Vagina (tissue), 2 donors: ENCODE results near the gene NAP1L5.

Experiments used
- CTCF ChIP-seq, 3 experiments: fragments of 450-650 bp in 2 of 3; fragments of 200-600 bp in 1 of 3; sonication (generic) in 1 of 3; IDR thresholded peaks; one replicate each; pipeline ENCODE4 v1.5.1; 2017 to 2019; ENCODE audit warnings: antibody characterized with exemption in 3 of 3, mild to moderate bottlenecking in 2 of 3, moderate library complexity in 2 of 3
- POLR2A ChIP-seq, 2 donors: fragments of 450-650 bp; IDR thresholded peaks; one replicate each; pipeline ENCODE4 v1.6.1; 2017; ENCODE audit warnings: antibody characterized with exemption in 2 of 2, mild to moderate bottlenecking in 2 of 2, moderate library complexity in 2 of 2

- no peak for TF ChIP-seq CTCF (IDR thresholded peaks at IDR 0.05)
- no peak for TF ChIP-seq POLR2A (IDR thresholded peaks at IDR 0.05)
Measured at GRCh38 chr4:88720451-88721428, 23.1 kb upstream of the NAP1L5 start.
